ENCODE results near the gene MFNG. TPM values are rescaled to one million over a fixed set of nuclear protein-coding genes. Genes with fewer than 3 reads are reported as not detected.

MFNG gene, protein sequence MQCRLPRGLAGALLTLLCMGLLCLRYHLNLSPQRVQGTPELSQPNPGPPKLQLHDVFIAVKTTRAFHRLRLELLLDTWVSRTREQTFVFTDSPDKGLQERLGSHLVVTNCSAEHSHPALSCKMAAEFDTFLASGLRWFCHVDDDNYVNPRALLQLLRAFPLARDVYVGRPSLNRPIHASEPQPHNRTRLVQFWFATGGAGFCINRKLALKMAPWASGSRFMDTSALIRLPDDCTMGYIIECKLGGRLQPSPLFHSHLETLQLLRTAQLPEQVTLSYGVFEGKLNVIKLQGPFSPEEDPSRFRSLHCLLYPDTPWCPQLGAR
- total RNA-seq (2021; ENCODE audit: unreplicated experiment) = 7.1 TPM
- polyA plus RNA-seq (2012; ENCODE audit: insufficient read length) = 7.5 TPM
- percentile 48 among the genes with signal in this experiment for Bru-seq, nascent RNA
- BruChase-seq, experiment 1, labeled RNA remaining after a 2-hour chase = percentile 67 among the genes with signal in this experiment
- BruChase-seq, experiment 2, labeled RNA remaining after a 6-hour chase = percentile 68 among the genes with signal in this experiment
- long read RNA-seq, partial matches to known transcripts = 2 of 4 reads
- long read RNA-seq, other reads (novel, unspliced or antisense) = 2 of 4 reads

DNA sequence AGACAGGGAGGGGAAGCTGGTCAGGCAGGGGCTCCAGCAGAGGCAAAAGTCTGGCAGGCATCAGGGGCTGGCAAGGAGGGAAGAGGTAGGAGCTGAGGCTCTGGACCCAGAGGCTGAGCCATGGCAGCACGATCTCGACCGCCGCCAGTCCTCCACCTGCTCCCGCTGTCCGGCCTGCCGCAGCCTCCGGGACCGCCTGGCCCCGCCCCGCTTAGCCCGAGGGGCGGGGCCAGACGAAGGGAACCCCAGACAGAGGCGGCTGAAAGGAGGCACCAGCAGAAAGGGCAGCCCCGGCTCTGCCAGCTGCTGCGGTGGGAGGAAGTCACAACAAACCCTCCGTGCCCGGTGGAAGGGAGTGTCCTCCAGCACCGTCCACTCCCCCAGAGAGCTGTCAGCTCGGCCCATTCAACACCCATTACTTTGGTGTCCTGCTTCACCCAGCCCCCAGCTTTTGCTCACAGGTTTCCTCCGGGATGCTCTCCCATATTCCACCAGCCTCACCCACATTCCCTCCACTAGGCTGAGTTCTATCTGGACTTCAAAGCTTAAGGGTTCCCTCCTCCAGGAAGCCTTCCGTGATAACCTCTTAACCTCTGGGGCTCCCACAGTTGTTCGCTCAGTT, at the start of gene MFNG:
TSS of gene MFNG (minus strand) at position 161 of the 622 bp plus-strand sequence. CDS start 207 bp downstream, outside the sequence.
- DNase-seq (ENCODE audit: low read depth, low spot score) (no peak), ATAC-seq (peak; percentile 82)
- Histone ChIP-seq H3K4me3 (ENCODE audit: low read depth in 2 of 2, low read length in 2 of 2) (0 out of 4 replicates have a peak within 1 kb of the TSS, but pooled peaks of 1 of the 2 experiments have one; percentile 1), H3K27me3 (ENCODE audit: control insufficient read depth, insufficient read depth, low read length) (no peaks in the 10 kb centered on the region), H3K9me3 (ENCODE audit: control insufficient read depth, insufficient read depth, low read depth, low read length) (no peaks in the 10 kb centered on the region), H3K27ac (ENCODE audit: low read length) (peak within 1 kb of the TSS; percentile 39; the same call in 1 of the 2 replicates), H3K4me1 (ENCODE audit: control insufficient read depth, insufficient read depth, low read length) (peaks cover 9% of the 10 kb centered on the region), H3K36me3 (ENCODE audit: control insufficient read depth, insufficient read depth, low read length) (no peaks in the 10 kb centered on the region)
- in situ Hi-C loops (cut with HindIII; ENCODE audit: low pct_unique_long_range_greater_than_20kb, low sequenced_read_pairs) = no loop called here
- ChIA-PET CTCF (interaction anchor here (1.5 kb wide), 1 partner anchor 14 kb away, joined by 5 read pairs; no protein-coding TSS in a partner anchor), POLR2A (no interaction called here)
- TF ChIP-seq POLR2AphosphoS5 (IDR thresholded peaks at IDR 0.05; ENCODE audit: low read depth, low read length) (no peak), TCF7L2 (IDR thresholded peaks at IDR 0.05; ENCODE audit: low read depth, low read length) (peak; percentile 47; the same call in 1 of the 2 replicates)
- intact Hi-C loops (cut with micrococcal nuclease; ENCODE audit: unreplicated experiment) = no loop called here
- no TSS peak for BruUV-seq (replicated peaks)

- Histone ChIP-seq H3K9me3 (ENCODE audit: control insufficient read depth, insufficient read depth, low read depth, low read length) (no peaks in the 10 kb centered on the region), H3K27me3 (ENCODE audit: control insufficient read depth, insufficient read depth, low read length) (no peaks in the 10 kb centered on the region), H3K36me3 (ENCODE audit: control insufficient read depth, insufficient read depth, low read length) (no peaks in the 10 kb centered on the region), H3K4me3 (ENCODE audit: low read depth in 2 of 2, low read length in 2 of 2) (no peak overlapping the region), H3K4me1 (ENCODE audit: control insufficient read depth, insufficient read depth, low read length) (peaks cover 10% of the 10 kb centered on the region), H3K27ac (ENCODE audit: low read length) (no peak overlapping the region)
- ATAC-seq = no peak
- in situ Hi-C loops (cut with HindIII; ENCODE audit: low pct_unique_long_range_greater_than_20kb, low sequenced_read_pairs) (no loop called here), intact Hi-C loops (cut with micrococcal nuclease; ENCODE audit: unreplicated experiment) (no loop called here)
- ChIA-PET POLR2A (no interaction called here), CTCF (interaction anchor here (0.6 kb wide), 1 partner anchor 57 kb away, joined by 7 read pairs; no protein-coding TSS in a partner anchor)
- no TSS peak for BruUV-seq (replicated peaks)
- no peak for DNase-seq (ENCODE audit: low read depth, low spot score)
- TF ChIP-seq TCF7L2 (IDR thresholded peaks at IDR 0.05; ENCODE audit: low read depth, low read length) = no peak
- no peak for TF ChIP-seq POLR2AphosphoS5 (IDR thresholded peaks at IDR 0.05; ENCODE audit: low read depth, low read length)
- TF ChIP-seq SIN3A (IDR thresholded peaks at IDR 0.05; ENCODE audit: borderline replicate concordance, insufficient read depth, low read depth, low read length) = no peak
- TF ChIP-seq CTCF (IDR thresholded peaks at IDR 0.05) = no peak
- TF ChIP-seq, protein P1, sequence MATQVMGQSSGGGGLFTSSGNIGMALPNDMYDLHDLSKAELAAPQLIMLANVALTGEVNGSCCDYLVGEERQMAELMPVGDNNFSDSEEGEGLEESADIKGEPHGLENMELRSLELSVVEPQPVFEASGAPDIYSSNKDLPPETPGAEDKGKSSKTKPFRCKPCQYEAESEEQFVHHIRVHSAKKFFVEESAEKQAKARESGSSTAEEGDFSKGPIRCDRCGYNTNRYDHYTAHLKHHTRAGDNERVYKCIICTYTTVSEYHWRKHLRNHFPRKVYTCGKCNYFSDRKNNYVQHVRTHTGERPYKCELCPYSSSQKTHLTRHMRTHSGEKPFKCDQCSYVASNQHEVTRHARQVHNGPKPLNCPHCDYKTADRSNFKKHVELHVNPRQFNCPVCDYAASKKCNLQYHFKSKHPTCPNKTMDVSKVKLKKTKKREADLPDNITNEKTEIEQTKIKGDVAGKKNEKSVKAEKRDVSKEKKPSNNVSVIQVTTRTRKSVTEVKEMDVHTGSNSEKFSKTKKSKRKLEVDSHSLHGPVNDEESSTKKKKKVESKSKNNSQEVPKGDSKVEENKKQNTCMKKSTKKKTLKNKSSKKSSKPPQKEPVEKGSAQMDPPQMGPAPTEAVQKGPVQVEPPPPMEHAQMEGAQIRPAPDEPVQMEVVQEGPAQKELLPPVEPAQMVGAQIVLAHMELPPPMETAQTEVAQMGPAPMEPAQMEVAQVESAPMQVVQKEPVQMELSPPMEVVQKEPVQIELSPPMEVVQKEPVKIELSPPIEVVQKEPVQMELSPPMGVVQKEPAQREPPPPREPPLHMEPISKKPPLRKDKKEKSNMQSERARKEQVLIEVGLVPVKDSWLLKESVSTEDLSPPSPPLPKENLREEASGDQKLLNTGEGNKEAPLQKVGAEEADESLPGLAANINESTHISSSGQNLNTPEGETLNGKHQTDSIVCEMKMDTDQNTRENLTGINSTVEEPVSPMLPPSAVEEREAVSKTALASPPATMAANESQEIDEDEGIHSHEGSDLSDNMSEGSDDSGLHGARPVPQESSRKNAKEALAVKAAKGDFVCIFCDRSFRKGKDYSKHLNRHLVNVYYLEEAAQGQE (IDR thresholded peaks at IDR 0.05; ENCODE audit: insufficient read depth in 1 of 2, low read depth in 2 of 2, low read length in 1 of 2) = no peak
These were observed 49.0 kb upstream of the MFNG start for GRCh38 chr22:37535159-37535558.

Measured in Panc1 (cell line).